Gastroesophageal sphincter (tissue), 4 donors: ENCODE measurements around the gene PDLIM7. TPM values are rescaled to one million over a fixed set of nuclear protein-coding genes. Genes with fewer than 3 reads are reported as not detected.

Experiments used
- ATAC-seq: fragments of 150-250 bp; one replicate; pipeline ENCODE4 v1.9.1; 2016; ENCODE audit warnings: mild to moderate bottlenecking, moderate library complexity
- H3K27ac ChIP-seq, 4 donors: fragments of 200-600 bp; sonication (generic) in 3 of 4; 1 replicate in 3 of 4; 2 replicates in 1 of 4; pipeline ENCODE4 v1.5.1; 2016 to 2019
- H3K27me3 ChIP-seq: fragments of 200-600 bp; sonication (generic); one replicate; pipeline ENCODE4 v1.5.1; 2019
- H3K36me3 ChIP-seq, 2 donors: fragments of 200-600 bp; sonication (generic); one replicate each; pipeline ENCODE4 v1.5.1; 2019; ENCODE audit warnings: control low read depth in 1 of 2
- H3K4me1 ChIP-seq, 3 donors: fragments of 200-600 bp; sonication (generic); 1 replicate in 2 of 3; 2 replicates in 1 of 3; pipeline ENCODE4 v1.5.1; 2016 to 2019; ENCODE audit warnings: control low read depth in 2 of 3
- H3K4me3 ChIP-seq, 2 donors: fragments of 200-600 bp; sonication (generic); one replicate each; pipeline ENCODE4 v1.5.1; 2019; ENCODE audit warnings: mild to moderate bottlenecking in 1 of 2, moderate library complexity in 1 of 2
- H3K9me3 ChIP-seq, 3 donors: fragments of 200-600 bp; sonication (generic); one replicate each; pipeline ENCODE4 v1.5.1; 2017 to 2019; ENCODE audit warnings: control low read depth in 2 of 3
- EP300 ChIP-seq: sonication (generic); formaldehyde crosslinking; IDR thresholded peaks from one replicate; pipeline ENCODE4 v1.6.1; 2017; ENCODE audit warnings: antibody characterized with exemption, mild to moderate bottlenecking
- POLR2A ChIP-seq, 2 donors: fragments of 450-650 bp; IDR thresholded peaks; one replicate each; pipeline ENCODE4 v1.6.1; 2017; ENCODE audit warnings: antibody characterized with exemption in 2 of 2, mild to moderate bottlenecking in 2 of 2, moderate library complexity in 1 of 2
- POLR2AphosphoS5 ChIP-seq: sonication (generic); formaldehyde crosslinking; IDR thresholded peaks from one replicate; pipeline ENCODE4 v1.6.1; 2017; ENCODE audit warnings: antibody characterized with exemption
- WGBS, 2 donors: methylation state at CpG; one replicate each; pipeline ENCODE4 v1.1.5; 2018; ENCODE audit warnings: low coverage in 1 of 2; 5-methylcytosine and 5-hydroxymethylcytosine counted together
- total RNA-seq, 4 donors: library from RNA; depleted of rRNA; stranded (reverse); fragments of >200 nt; gene quantifications; one replicate each; pipeline ENCODE4 v1.1.0, GENCODE V29; 2016
- TF ChIP-seq, protein P1 (sequence below), 4 experiments: fragments of 200-600 bp in 2 of 4; fragments of 450-650 bp in 2 of 4; sonication (generic) in 1 of 4; IDR thresholded peaks; one replicate each; pipeline ENCODE4 v1.5.1; 2017 to 2019; ENCODE audit warnings: antibody characterized with exemption in 4 of 4, mild to moderate bottlenecking in 2 of 4, moderate library complexity in 2 of 4

Gene PDLIM7
- total RNA-seq, 4 donors from 2014 or later: 336 to 863 (median 437) TPM

DNA sequence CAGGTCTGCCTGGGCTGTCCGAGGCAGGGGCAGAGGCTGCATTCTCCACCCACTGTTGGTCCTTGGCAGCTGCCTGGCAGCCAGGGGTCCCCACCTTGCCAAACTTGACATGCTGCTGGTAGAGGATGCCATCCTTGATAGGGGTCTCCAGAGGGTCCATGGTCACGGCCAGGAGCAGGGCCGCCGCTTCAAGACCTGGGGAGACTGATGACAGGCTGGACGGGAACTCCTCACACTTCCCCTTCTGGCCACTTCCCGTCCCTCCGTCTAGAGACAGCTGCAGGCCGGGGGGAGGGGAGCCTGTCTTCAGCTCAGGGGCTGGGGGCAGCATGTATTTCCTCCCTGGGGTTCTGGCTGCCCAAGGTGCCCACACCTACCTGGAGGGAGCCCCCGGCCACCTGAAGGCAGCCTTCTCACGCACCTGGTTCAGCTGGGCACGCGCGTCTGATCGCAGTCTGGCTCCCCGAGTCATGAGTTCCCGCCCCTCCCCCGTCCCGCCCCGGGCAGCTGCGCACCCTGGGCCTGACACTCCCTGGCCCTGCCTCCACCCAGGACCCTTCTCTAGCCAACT lies 12.1 kb upstream of the PDLIM7 start, which contains the start of gene DOK3:
Gene DOK3 (minus strand): TSS at position 446 of the 571 bp plus-strand sequence. CDS start 286 bp downstream, at position 160.
- Histone ChIP-seq H3K4me3 (peak within 1 kb of the TSS in 1 of 2 donors; percentile 39), H3K4me1 (peaks cover 0 to 5% (median 0%) of the 10 kb centered on the region in 3 donors), H3K27me3 (no peaks in the 10 kb centered on the region), H3K36me3 (peaks cover 0 to 46% of the 10 kb centered on the region in 2 donors), H3K27ac (peak within 1 kb of the TSS in 2 of 4 donors; percentile 45 to 56), H3K9me3 (no peaks in the 10 kb centered on the region)
- TF ChIP-seq, protein P1, sequence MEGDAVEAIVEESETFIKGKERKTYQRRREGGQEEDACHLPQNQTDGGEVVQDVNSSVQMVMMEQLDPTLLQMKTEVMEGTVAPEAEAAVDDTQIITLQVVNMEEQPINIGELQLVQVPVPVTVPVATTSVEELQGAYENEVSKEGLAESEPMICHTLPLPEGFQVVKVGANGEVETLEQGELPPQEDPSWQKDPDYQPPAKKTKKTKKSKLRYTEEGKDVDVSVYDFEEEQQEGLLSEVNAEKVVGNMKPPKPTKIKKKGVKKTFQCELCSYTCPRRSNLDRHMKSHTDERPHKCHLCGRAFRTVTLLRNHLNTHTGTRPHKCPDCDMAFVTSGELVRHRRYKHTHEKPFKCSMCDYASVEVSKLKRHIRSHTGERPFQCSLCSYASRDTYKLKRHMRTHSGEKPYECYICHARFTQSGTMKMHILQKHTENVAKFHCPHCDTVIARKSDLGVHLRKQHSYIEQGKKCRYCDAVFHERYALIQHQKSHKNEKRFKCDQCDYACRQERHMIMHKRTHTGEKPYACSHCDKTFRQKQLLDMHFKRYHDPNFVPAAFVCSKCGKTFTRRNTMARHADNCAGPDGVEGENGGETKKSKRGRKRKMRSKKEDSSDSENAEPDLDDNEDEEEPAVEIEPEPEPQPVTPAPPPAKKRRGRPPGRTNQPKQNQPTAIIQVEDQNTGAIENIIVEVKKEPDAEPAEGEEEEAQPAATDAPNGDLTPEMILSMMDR (IDR thresholded peaks at IDR 0.05): no peak
- TF ChIP-seq POLR2A (IDR thresholded peaks at IDR 0.05) (no peak), POLR2AphosphoS5 (no peak), EP300 (no peak)
- ATAC-seq: peak; percentile 40
- no CpG with 5 or more reads among the region's 20 CpGs for WGBS, 2 donors

DNA sequence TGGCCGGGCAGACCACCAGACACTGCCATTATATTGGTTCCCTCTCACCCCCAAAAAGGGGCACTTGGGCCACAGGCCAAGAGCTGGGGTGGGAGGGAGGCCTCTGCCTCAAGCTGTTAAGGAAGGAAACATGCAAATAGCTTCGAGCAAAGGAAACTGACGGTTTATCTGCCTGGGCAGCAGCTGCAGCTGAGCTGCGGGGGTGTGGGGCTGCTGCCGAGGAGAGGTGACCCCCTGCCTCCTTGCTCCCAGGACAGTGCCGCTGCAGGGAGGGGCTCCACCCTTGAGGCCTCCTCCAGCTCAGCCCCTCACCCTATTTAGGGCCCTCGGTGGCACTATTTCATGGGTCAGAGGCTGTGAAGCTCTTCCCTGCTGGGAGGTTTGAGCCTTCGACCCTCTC lies 11.4 kb upstream of the PDLIM7 start:
- Histone ChIP-seq H3K9me3 (no peaks in the 10 kb centered on the region), H3K4me1 (no peaks in the 10 kb centered on the region), H3K4me3 (peak overlapping the region in 1 of 2 donors; percentile 39), H3K27me3 (no peaks in the 10 kb centered on the region), H3K36me3 (peaks cover 0 to 43% of the 10 kb centered on the region in 2 donors), H3K27ac (peak overlapping the region in 2 of 4 donors; percentile 45 to 56)
- 40 to 80% methylated on average over 2 to 5 of the region's 8 CpGs for WGBS, 2 donors
- no peak for TF ChIP-seq EP300
- no peak for TF ChIP-seq POLR2AphosphoS5
- TF ChIP-seq POLR2A (IDR thresholded peaks at IDR 0.05): no peak
- TF ChIP-seq, protein P1 (IDR thresholded peaks at IDR 0.05): no peak
- no peak for ATAC-seq

DNA sequence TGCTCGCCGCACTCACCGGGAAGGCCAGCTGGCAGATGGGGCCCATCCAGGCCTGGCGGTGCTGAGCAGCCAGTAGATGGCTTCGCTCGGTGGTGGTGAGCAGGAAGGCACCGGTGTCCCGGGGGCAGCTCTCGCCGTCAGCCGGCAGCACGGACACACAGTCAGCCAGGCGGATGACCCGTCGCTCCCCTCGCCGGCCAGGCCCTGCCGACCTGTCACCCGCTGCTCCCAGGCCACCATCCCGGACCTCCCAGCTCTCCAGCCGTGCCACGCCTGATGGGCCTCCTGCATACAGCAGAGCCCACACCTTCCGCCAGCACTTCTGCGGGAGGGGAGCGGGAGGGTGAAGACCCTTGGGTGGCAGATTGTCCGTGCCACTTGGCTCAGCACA lies 10.8 kb upstream of the PDLIM7 start:
- WGBS, 2 donors: 87% methylated on average over 3 of the region's 26 CpGs; no CpG with 5 or more reads in 1 of the 2 donors
- no peaks in the 10 kb centered on the region for H3K9me3 ChIP-seq
- no peaks in the 10 kb centered on the region for H3K4me1 ChIP-seq

DNA sequence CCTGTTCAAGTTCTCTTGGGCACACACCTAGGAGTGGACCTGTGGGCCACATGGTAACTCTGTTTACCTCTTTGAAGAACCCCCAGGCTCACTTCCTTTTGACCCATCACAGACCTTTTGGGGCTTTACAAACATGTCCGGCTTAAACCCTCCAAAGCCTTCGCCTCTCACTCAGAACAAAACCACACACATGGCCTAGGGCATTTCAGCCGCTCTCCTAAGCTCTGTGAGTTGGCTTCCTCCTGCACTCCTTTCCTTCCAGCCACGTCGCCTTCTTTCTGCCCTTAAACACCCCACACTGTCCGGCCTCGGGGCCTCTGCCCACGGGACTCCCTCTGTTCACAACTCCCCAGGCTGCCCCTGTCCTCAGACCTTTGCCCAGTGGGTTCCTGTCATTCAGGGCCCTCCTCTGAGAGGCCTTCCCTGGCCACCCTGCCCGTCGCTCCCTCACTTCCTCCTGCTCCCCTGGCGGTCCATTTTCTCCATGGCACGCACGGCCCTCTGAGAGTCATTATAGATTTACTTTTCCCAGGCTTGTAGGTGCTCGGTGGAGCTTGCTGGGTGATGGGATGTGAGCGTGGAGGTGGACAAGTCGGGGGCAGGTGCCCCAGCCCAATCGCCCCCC lies 10.3 kb upstream of the PDLIM7 start:
- peak overlapping the region in 1 of 2 donors; percentile 39 for H3K4me3 ChIP-seq
- WGBS, 2 donors: 75 to 92% methylated on average over 4 to 9 of the region's 17 CpGs
- TF ChIP-seq, protein P1 (IDR thresholded peaks at IDR 0.05): no peak
- TF ChIP-seq EP300: no peak
- no peak for TF ChIP-seq POLR2A (IDR thresholded peaks at IDR 0.05)
- TF ChIP-seq POLR2AphosphoS5: no peak

More for the DNA sequence above, 10.8 kb upstream of the PDLIM7 start:
- Histone ChIP-seq H3K36me3 (peaks cover 0 to 37% of the 10 kb centered on the region in 2 donors), H3K4me3 (peak overlapping the region in 1 of 2 donors; percentile 39), H3K27me3 (no peaks in the 10 kb centered on the region), H3K27ac (no peak overlapping the region)
- TF ChIP-seq POLR2AphosphoS5 (no peak), EP300 (no peak), POLR2A (IDR thresholded peaks at IDR 0.05) (no peak)
- no peak for ATAC-seq

DNA sequence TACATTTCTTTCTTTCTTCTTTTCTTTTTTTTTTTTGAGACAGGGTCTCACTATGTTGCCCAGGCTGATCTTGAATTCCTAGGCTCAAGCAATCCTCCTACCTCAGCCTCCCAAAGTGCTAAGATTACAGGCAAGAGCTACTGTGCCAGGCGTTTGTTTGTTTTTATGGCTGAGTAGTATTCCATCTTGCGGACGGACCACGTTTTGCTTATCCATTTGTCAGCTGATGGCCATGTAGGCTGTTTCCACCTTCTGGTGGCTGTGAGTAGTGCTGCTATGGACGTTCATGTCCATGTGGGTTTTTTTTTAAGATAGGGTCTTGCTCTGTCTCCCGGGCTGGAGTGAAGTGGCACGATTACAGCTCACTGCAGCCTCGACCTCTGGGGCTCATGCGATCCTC lies 9.8 kb upstream of the PDLIM7 start:
- WGBS, 2 donors: 60 to 90% methylated on average over 2 of the region's 9 CpGs

More for the DNA sequence above, 10.3 kb upstream of the PDLIM7 start:
- H3K36me3 ChIP-seq: peaks cover 0 to 32% of the 10 kb centered on the region in 2 donors
- H3K27me3 ChIP-seq: no peaks in the 10 kb centered on the region
- H3K9me3 ChIP-seq: no peaks in the 10 kb centered on the region
- H3K27ac ChIP-seq: no peak overlapping the region
- no peak for ATAC-seq
- H3K4me1 ChIP-seq: no peaks in the 10 kb centered on the region

More for the DNA sequence above, 9.8 kb upstream of the PDLIM7 start:
- Histone ChIP-seq H3K4me1 (no peaks in the 10 kb centered on the region), H3K27me3 (no peaks in the 10 kb centered on the region), H3K9me3 (no peaks in the 10 kb centered on the region), H3K27ac (no peak overlapping the region), H3K4me3 (no peak overlapping the region), H3K36me3 (peaks cover 0 to 27% of the 10 kb centered on the region in 2 donors)
- no peak for ATAC-seq
- no peak for TF ChIP-seq POLR2A (IDR thresholded peaks at IDR 0.05)
